ENCODE measurements around the gene EI24. TPM values are rescaled to one million over a fixed set of nuclear protein-coding genes. Genes with fewer than 3 reads are reported as not detected.

The EI24 gene
- total and polyA plus RNA-seq, 2 donors (not counting 1 experiment from before 2014, with no cell fraction given): 94.6 to 180 TPM

- Histone ChIP-seq H3K4me2 (ENCODE audit: extremely low read depth, insufficient read depth, low read length) (peak overlapping the region; percentile 89), H3K9ac (ENCODE audit: insufficient read depth, low read length) (peak overlapping the region; percentile 84), H2AFZ (ENCODE audit: low read length) (peak overlapping the region; percentile 69), H3K9me3 (ENCODE audit: control insufficient read depth, insufficient read depth, low read depth, low read length) (no peaks in the 10 kb centered on the region), H3K79me2 (ENCODE audit: control insufficient read depth, insufficient read depth, low read length) (peaks cover 45% of the 10 kb centered on the region), H4K20me1 (ENCODE audit: control insufficient read depth, extremely low read depth, insufficient read depth, low read length) (no peaks in the 10 kb centered on the region), H3K27me3 (ENCODE audit: control insufficient read depth, insufficient read depth, low read length) (no peaks in the 10 kb centered on the region), H3K4me3 (replicated peaks in 1 of 4; ENCODE audit: control extremely low read depth in 1 of 4, insufficient read depth in 1 of 4, low read depth in 3 of 4, low read length in 4 of 4) (peak overlapping the region; percentile 42 to 99 (median 89)), H3K27ac (ENCODE audit: insufficient read depth, low read length) (peak overlapping the region; percentile 89), H3K36me3 (ENCODE audit: control insufficient read depth, insufficient read depth, low read length) (peaks cover 3% of the 10 kb centered on the region), H3K4me1 (ENCODE audit: control insufficient read depth, extremely low read depth, insufficient read depth, low read length) (peaks cover 7% of the 10 kb centered on the region)
- DNase-seq (ENCODE audit: low read depth in 2 of 2): peak; percentile 20 to 60
- no peak for TF ChIP-seq EZH2 (IDR thresholded peaks at IDR 0.05; ENCODE audit: low read length, missing control alignments)
Observed at GRCh38 chr11:125593114-125593820, 24.0 kb downstream of the EI24 start.

DNA sequence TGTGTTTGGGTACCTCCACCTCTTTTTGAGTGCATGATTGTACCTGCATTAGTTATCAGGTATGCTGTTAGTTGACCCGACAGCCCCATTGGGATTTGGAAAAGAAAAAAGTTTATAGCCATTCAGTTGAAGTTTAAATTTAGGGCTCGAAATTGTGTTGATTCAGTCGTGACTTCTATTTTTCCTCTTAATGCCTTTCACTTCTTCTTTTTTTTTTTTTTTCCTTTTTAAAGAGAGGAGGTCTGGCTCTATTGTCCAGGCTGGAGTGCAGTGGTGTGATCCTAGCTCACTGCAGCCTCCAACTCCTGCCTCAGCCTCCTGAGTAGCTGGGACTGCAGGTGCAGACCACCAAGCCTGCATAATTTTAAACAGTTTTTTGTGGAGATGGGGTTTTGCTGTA, 25.7 kb downstream of the EI24 start:
- Histone ChIP-seq H3K4me2 (ENCODE audit: extremely low read depth, insufficient read depth, low read length) (no peak overlapping the region), H3K27ac (ENCODE audit: insufficient read depth, low read length) (no peak overlapping the region), H3K4me3 (replicated peaks in 1 of 4; ENCODE audit: control extremely low read depth in 1 of 4, insufficient read depth in 1 of 4, low read depth in 3 of 4, low read length in 4 of 4) (no peak overlapping the region), H3K27me3 (ENCODE audit: control insufficient read depth, insufficient read depth, low read length) (no peaks in the 10 kb centered on the region), H3K9me3 (ENCODE audit: control insufficient read depth, insufficient read depth, low read depth, low read length) (no peaks in the 10 kb centered on the region), H2AFZ (ENCODE audit: low read length) (no peak overlapping the region), H3K79me2 (ENCODE audit: control insufficient read depth, insufficient read depth, low read length) (peaks cover 51% of the 10 kb centered on the region), H3K9ac (ENCODE audit: insufficient read depth, low read length) (no peak overlapping the region), H3K36me3 (ENCODE audit: control insufficient read depth, insufficient read depth, low read length) (peaks cover 9% of the 10 kb centered on the region), H4K20me1 (ENCODE audit: control insufficient read depth, extremely low read depth, insufficient read depth, low read length) (no peaks in the 10 kb centered on the region), H3K4me1 (ENCODE audit: control insufficient read depth, extremely low read depth, insufficient read depth, low read length) (peaks cover 7% of the 10 kb centered on the region)
- no peak for TF ChIP-seq EZH2 (IDR thresholded peaks at IDR 0.05; ENCODE audit: low read length, missing control alignments)
- TF ChIP-seq, protein P1, sequence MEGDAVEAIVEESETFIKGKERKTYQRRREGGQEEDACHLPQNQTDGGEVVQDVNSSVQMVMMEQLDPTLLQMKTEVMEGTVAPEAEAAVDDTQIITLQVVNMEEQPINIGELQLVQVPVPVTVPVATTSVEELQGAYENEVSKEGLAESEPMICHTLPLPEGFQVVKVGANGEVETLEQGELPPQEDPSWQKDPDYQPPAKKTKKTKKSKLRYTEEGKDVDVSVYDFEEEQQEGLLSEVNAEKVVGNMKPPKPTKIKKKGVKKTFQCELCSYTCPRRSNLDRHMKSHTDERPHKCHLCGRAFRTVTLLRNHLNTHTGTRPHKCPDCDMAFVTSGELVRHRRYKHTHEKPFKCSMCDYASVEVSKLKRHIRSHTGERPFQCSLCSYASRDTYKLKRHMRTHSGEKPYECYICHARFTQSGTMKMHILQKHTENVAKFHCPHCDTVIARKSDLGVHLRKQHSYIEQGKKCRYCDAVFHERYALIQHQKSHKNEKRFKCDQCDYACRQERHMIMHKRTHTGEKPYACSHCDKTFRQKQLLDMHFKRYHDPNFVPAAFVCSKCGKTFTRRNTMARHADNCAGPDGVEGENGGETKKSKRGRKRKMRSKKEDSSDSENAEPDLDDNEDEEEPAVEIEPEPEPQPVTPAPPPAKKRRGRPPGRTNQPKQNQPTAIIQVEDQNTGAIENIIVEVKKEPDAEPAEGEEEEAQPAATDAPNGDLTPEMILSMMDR (conservative IDR thresholded peaks at IDR 0.05 in 1 of 2, IDR thresholded peaks at IDR 0.05 in 1 of 2; ENCODE audit: low read depth in 1 of 2, low read length in 2 of 2): no peak
- DNase-seq (ENCODE audit: low read depth in 2 of 2): no peak

- TF ChIP-seq, protein P1 (conservative IDR thresholded peaks at IDR 0.05 in 1 of 2, IDR thresholded peaks at IDR 0.05 in 1 of 2; ENCODE audit: low read depth in 1 of 2, low read length in 2 of 2): no peak
- no peak for TF ChIP-seq EZH2 (IDR thresholded peaks at IDR 0.05; ENCODE audit: low read length, missing control alignments)
- Histone ChIP-seq H3K79me2 (ENCODE audit: control insufficient read depth, insufficient read depth, low read length) (peaks cover 24% of the 10 kb centered on the region), H3K4me3 (replicated peaks in 1 of 4; ENCODE audit: control extremely low read depth in 1 of 4, insufficient read depth in 1 of 4, low read depth in 3 of 4, low read length in 4 of 4) (no peak overlapping the region), H2AFZ (ENCODE audit: low read length) (no peak overlapping the region), H3K36me3 (ENCODE audit: control insufficient read depth, insufficient read depth, low read length) (peaks cover 20% of the 10 kb centered on the region), H4K20me1 (ENCODE audit: control insufficient read depth, extremely low read depth, insufficient read depth, low read length) (no peaks in the 10 kb centered on the region), H3K9ac (ENCODE audit: insufficient read depth, low read length) (no peak overlapping the region), H3K4me1 (ENCODE audit: control insufficient read depth, extremely low read depth, insufficient read depth, low read length) (peaks cover 4% of the 10 kb centered on the region), H3K27me3 (ENCODE audit: control insufficient read depth, insufficient read depth, low read length) (no peaks in the 10 kb centered on the region), H3K4me2 (ENCODE audit: extremely low read depth, insufficient read depth, low read length) (no peak overlapping the region), H3K27ac (ENCODE audit: insufficient read depth, low read length) (no peak overlapping the region), H3K9me3 (ENCODE audit: control insufficient read depth, insufficient read depth, low read depth, low read length) (no peaks in the 10 kb centered on the region)
- DNase-seq (ENCODE audit: low read depth in 2 of 2): no peak
Observed at GRCh38 chr11:125600663-125601062, 31.4 kb downstream of the EI24 start.
